Activated gamma-delta T cell treated with Interleukin-2 at 50 U/mL for 16 hours (primary cell): ENCODE data around the gene SFPQ.
"Not testable (repeated sequence)": the region's sequence is repeated elsewhere in the genome, so short reads cannot be mapped to it uniquely, and the experiment has no call there.

Source experiments
- DNase-seq: peaks from one replicate; pipeline ENCODE4 v3.0.0-alpha.2; 2020

Gene SFPQ

GRCh38 chr1:35186239-35186638 lies 6.7 kb downstream of the SFPQ start:
- DNase-seq, result no peak

- DNase-seq, result no peak
Measured at GRCh38 chr1:35185200-35185599, 7.7 kb downstream of the SFPQ start.

GRCh38 chr1:35184495-35185199 lies 8.3 kb downstream of the SFPQ start:
- DNase-seq, result no peak

GRCh38 chr1:35181790-35182455 lies 11.0 kb downstream of the SFPQ start:
- DNase-seq, result no peak

GRCh38 chr1:35180776-35181374 lies 12.1 kb downstream of the SFPQ start:
- no peak for DNase-seq

- DNase-seq, result no peak
Measured at GRCh38 chr1:35179908-35180307, 13.0 kb downstream of the SFPQ start.

GRCh38 chr1:35178874-35179380 lies 14.0 kb downstream of the SFPQ start:
- no peak for DNase-seq

- no peak for DNase-seq
Measured at GRCh38 chr1:35178295-35178695, 14.7 kb downstream of the SFPQ start.

GRCh38 chr1:35177237-35177786 lies 15.6 kb downstream of the SFPQ start:
- no peak for DNase-seq

GRCh38 chr1:35175602-35176001 lies 17.3 kb downstream of the SFPQ start:
- DNase-seq, result no peak

- no peak for DNase-seq
Measured at GRCh38 chr1:35175098-35175576, 17.8 kb downstream of the SFPQ start.

- DNase-seq, result no peak
Measured at GRCh38 chr1:35173909-35174540, 18.9 kb downstream of the SFPQ start.

GRCh38 chr1:35173491-35173890 lies 19.5 kb downstream of the SFPQ start:
- DNase-seq, result no peak

GRCh38 chr1:35172022-35172421 lies 20.9 kb downstream of the SFPQ start:
- DNase-seq, result no peak

GRCh38 chr1:35171579-35171978 lies 21.4 kb downstream of the SFPQ start:
- no peak for DNase-seq

- DNase-seq, result no peak
Measured at GRCh38 chr1:35164893-35165292, 28.1 kb downstream of the SFPQ start.

GRCh38 chr1:35151220-35151619 lies 41.7 kb downstream of the SFPQ start:
- no peak for DNase-seq

GRCh38 chr1:35145892-35146549 lies 46.9 kb downstream of the SFPQ start:
- not testable (repeated sequence) for DNase-seq

GRCh38 chr1:35143737-35144508 lies 49.0 kb downstream of the SFPQ start:
- DNase-seq, result no peak

GRCh38 chr1:35142728-35143127 lies 50.2 kb downstream of the SFPQ start:
- not testable (repeated sequence) for DNase-seq

GRCh38 chr1:35142294-35142693 lies 50.7 kb downstream of the SFPQ start:
- not testable (repeated sequence) for DNase-seq

- DNase-seq, result not testable (repeated sequence)
Measured at GRCh38 chr1:35137590-35137989, 55.4 kb downstream of the SFPQ start.
